NCI-H187 (cell line): ENCODE measurements around the gene STC2.
A peak's percentile ranks its signal among the peaks of the same experiment; 100 is the strongest.
"Not testable (repeated sequence)": the region's sequence is repeated elsewhere in the genome, so short reads cannot be mapped to it uniquely, and the experiment has no call there.

Experiments
- DNase-seq, 2 experiments: peaks; one replicate each; lab custom pipeline; 2025; lab: John Stamatoyannopoulos, UW

The STC2 gene, protein sequence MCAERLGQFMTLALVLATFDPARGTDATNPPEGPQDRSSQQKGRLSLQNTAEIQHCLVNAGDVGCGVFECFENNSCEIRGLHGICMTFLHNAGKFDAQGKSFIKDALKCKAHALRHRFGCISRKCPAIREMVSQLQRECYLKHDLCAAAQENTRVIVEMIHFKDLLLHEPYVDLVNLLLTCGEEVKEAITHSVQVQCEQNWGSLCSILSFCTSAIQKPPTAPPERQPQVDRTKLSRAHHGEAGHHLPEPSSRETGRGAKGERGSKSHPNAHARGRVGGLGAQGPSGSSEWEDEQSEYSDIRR

DNA sequence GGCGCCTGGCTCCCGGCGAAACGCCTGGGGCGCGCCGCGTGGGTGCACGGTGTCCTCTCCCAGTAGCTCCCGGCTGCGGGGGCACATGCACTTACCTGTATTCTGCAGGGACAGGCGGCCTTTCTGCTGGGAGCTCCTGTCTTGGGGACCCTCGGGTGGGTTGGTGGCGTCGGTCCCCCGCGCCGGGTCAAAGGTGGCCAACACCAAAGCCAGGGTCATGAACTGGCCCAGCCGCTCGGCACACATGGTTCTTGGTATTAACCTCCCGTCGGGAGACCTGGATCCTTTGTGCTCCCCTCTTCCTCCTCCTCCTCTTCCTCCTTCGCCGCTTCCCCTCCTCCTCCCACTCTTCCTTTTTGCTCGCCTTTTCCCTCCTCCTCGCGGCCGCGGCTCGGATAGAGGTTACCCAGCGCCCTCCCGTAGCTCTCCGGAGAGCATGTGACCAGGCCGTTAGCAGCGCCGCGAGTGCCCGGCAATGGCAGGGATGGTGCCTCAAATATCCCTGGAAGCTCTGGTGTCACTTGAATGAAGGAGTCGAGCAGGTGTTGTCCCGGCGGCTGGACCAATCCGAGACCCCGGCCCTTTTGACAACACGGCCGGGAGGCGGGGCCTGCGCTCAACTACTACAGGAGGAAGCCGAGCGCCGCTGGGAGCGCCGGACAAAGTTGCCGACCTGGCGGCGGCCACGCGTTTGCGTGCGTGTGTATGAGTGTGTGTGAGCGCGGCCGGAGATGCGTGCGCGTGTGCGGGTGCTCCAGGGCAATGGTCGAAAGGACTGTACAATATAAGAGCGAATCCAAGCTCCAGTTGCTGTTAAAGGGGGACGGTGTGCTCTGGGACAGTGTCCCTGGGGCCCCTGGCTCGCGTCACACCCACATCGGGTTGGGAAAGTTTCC lies at the start of gene STC2:
TSS of gene STC2 (minus strand) at position 467 of the 896 bp plus-strand sequence. CDS start at position 246, 221 bp downstream.
- peak; percentile 64 to 75 for DNase-seq

DNA sequence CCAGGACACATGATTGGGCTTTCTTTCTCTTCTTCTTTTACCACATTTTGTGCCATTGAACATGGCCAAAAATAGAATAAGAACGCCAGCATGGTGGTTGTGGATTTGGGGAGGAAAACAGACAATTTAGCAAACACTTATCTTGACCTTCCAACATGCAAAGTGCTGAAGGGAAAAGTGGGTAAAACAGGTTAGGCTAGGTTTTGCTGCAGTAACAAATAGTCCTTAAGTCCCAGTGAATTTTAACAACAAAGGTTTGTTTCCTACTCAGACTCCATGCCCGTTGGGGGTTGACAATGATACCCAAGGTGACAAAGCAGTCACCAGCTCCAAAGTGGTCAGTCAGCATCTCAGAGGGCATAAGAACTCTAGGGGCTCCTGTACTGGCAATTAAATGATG lies 43.2 kb upstream of the STC2 start:
- no peak for DNase-seq

DNA sequence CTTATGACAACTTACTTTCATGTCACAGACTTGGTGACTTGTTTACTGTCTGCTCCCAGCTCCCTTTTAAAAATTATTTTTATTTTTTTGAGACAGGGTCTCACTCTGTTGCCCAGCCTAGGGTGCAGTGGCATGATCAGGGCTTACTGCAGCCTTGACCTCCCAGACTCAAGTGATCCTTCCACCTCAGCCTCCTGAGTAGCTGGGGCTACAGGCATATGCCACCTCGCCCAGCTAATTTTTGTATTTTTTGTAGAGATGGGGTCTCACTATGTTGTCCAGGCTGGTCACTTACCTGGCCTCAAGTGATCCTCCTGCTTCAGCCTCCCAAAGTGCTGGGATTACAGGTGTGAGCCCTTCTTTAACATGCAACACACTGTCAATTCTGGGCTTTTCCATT lies 35.2 kb upstream of the STC2 start:
- DNase-seq: not testable (repeated sequence)

DNA sequence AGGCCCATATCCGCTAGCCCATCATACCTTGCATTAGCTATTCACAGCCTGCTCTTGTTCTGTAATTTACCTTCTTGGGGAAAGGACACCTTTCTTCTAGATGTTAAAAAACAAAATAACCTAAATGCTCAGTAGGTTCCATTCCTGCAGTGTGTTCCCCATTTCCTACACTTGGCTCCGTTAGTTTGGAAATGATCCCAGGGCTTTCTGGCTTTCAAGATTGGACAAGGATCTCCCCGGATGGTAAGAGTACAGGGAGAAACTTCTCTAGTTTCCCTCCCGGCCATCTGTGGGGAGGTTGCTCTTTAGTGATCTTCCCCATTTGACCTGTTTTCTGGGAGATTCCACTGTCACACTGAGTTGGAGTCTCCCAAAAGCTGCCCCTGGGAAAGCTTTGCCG lies 27.3 kb upstream of the STC2 start:
- no peak for DNase-seq

DNA sequence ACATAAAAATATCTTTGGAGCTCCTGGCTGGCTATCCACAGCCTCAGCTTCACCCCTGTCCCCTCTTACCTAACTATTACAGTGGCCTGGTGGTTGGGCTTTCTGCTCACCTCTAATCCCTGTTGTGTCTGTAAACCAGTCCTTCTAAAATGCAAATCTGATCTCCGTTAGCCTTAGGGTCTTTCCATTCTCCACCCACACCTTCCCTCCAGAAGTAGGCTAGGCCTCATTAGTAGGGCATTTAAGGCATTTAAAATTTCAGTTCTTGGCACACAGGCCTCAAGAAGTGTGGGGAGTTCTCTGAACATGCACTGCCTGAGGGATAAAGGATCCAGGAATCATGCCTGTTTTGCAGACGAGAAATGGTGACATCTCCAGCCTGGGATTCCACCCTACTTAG lies 26.4 kb upstream of the STC2 start:
- no peak for DNase-seq

DNA sequence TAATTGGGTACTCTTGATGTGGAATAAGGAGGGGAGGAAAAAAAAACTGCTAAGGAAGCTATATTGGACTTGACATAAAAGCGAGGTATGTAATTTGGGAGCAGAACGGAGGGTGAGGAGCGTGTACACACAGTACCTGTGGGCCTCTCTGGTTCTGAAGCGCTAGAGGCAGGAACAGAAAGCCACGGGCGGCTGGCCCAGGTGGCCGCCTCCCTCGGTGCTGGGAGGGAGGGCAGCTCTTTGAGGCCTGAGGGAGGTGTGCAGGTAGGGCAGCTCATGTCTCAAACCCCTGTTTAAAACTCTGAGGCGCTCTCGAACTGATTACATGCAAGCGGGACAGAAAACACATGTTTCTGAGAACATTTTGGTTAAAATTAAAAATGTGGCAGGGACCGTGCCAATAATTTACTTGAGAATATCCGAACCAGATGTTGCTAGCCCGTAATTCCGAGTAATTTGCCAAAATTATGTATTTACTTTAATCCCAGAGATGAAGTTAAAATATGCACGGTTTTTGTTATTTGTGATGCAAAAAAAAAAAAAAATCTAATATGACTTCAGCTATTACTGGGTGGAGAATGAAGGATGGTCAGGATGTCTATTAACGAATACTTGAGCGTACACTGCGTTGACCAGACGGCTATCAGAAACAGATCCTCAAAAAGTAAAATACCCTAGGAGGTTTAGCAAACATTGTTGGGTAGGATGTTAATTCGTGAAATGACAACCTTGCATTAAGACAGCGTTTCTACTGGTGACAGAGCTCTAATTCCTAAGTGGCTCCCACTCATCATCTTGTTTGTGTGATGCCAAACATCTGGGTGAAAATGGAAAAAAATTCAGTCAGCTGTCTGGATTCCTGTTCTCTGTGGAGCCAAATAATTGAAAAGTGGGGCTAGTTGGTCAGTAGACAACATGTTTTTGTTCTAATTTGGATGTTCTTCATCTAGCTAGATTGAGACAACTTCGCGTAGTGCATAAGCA lies 24.4 kb upstream of the STC2 start:
- no peak for DNase-seq

DNA sequence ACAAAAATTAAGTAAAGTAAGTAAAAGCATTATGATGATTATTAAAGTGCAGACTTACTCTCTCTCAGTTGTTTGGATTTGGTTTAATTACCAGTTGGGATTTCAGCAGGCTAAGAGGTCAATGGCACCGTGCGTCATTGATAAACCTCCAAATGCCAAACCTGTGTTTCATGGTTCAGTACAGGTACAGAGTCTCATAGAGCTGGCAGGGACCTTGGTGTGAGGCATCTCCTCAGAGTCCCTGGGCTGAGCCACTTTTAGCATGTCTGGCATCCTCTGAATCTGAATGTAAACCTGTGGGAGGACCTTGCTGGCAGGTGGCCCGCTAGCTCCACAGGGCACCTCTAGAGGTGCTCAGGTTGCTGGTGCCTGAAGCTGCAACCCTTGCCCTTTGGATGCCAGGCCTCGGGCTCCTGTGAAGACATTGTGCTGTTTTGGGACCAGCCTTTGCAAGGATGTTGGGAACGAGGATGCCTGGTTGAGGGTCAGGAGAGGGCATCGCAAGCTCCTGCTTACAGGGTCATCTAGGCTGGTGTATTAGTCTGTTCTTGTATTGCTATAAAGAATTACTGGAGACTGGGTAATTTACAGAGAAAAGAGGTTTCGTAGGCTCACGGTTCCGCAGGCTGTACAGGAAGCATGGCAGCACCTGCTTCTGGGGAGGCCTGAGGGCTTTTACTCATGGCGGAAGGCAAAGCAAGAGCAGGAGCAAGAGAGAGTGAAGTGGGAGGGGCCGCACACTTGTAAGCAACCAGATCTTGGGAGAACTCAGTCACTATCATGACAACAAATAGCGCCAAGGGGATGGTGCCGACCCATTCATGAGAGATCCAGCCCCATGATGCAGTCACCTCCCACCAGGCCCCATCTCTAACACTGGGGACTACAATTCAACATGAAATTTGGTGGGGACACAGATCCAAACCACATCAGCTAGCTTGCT lies 14.9 kb upstream of the STC2 start:
- no peak for DNase-seq

DNA sequence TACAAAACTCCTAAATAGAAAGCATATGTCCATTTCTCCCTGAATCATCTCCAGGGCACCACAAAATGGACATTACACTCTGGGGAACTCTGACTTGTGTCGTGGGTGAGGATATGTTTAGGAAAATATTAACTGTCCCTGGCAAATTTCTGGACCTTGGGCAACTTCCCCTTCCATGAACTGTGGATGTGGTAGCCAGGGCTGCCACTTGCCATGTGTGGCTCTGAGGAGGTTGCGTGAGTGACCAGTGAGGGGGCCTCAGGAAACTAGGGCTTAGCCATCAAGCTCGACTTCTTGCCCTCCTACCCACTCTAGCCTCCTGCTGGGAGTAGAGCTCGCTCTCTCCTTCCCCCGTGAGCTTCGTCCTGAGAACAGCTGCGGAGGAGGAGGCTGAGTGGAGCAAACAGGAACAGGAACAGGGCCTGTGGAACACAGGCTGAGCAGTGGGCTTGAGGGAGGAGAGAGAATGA lies 13.8 kb upstream of the STC2 start:
- no peak for DNase-seq

DNA sequence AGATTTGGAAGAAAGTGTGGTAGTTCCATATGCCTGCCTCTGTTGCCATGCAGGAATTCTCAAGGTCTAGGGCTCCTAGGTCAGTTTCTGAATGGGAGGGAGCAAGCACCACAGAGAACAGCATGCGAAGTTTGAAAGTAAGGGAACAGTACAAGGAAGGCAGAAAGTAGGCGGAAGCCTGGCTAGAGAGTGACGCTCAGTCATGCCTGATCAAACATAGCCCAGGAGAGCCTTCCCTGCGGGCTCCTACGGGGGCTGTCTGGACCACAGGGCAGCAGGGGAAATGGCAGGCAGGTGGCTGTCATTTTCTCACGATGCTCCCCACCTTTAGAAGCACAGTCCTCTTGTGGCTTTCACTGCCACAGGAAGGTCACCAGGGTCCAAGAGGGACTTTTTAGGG lies 12.8 kb upstream of the STC2 start:
- DNase-seq: no peak

DNA sequence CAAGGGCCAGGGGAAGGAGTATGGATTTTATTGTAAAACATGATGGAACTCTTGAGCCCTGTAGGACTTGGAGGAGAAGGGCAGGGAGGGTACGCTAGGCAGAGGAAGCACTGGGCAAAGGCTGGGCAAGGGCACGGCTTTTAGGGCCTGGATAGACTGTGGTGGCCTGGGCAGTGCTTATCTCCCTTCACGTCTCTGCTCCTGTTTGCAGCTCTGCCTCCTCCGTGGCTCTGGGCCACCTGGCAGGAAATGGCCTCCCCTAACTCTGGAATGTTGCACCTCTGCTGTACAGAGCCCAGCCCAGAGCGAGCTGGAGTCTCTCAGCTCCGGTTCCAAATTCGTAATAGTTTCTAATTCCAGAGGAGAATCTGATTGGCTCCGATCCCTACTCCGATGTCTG lies 12.2 kb upstream of the STC2 start:
- DNase-seq: no peak

DNA sequence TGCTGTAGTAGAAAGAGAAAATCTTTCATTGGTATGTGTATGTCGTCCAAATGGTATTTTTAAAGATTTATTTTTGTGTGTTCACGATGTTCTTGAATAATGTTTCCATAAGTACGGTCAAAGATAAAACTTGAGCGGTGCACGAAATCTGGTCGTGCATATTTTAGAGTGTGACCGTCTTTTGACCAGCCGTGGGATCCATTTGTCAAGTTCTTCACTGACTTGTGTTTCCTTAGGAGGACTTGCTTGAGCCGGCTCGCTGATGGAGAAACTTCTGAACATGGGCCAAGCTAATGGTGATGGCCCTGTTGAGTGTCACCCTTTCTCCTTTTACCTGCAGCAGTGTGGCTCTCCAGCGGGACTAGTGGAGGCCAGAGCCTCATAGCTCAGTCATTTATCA lies 11.1 kb upstream of the STC2 start:
- DNase-seq: no peak

DNA sequence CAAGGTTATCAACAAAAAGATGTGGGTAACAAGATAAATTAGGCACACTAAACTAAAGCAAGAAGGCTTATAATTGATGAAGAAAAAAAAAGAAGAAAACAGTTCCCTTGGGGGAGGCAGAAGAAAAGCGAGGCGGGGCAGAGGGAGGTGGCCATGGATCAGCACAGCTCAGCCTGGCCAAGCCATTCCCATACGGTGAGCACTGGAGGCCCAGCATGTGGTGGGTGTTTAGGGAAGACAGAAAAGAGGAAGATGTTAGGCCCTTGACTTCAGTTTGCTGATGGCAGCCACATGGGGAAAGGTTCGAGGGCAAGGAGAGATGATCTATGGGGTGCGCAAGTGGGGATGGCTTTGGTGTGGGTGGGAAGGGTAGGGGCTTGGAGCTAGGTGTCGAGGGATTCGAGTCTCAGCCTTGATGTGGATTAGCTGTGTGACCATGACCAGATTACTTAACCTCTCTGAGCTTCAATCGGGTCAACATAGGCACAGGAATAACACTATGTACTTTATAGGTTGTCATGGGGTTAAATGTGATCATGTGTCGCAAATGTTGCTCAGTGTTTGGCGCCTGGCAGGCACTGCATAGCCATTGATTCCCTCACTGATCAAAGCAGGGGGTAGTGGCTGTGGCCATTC lies 10.3 kb upstream of the STC2 start:
- DNase-seq: no peak

DNA sequence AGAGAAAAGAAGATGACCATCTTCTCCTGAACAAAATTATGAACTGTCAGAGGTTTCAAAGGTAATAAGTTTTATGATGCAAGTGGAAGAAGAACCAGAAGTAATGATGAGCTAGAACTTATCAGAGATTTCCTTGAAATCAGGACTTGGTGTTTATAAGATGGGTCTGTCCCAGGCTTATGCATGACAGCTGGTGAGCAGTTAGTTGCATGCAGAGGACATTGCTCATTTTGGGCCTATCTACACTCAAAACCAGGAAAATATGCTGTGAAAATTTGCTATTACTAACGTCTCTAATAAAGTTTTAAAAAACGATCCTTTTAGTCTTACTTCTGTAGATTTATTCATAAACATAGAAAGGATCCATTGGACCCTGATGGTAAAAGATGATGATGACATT lies 6.6 kb upstream of the STC2 start:
- no peak for DNase-seq

DNA sequence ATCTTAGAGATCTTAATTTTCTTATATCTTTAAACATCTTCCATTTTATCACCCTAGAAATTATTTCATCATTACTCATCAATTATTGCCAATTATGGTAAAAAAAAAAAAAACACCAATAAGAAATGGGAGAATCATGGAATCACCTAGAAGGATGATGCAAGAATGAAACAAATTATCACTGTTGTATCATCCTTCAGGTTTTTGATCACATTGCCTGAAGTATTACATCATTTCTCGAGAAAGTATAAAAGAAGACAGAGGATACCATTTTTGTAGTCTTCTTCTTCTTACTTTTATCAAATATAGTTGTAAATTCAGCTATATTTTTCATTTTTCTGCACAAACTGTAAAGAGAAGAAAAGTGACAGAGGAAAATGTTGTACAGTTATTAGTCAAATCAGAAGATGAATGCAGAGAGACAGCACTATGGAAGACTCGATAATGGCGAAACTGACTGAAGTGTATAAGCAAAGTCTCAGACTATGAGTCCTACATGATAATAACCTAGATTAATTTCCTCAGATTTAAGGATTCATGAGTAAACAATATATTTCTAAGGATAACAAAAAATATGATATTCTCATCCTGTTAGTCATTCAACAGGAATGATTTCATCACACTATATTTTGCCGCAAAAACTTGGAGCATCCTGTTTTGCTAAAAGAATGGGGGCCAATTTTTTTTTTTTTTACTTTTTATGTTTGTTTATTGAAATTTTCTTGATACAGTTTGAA lies 5.9 kb upstream of the STC2 start:
- no peak for DNase-seq

DNA sequence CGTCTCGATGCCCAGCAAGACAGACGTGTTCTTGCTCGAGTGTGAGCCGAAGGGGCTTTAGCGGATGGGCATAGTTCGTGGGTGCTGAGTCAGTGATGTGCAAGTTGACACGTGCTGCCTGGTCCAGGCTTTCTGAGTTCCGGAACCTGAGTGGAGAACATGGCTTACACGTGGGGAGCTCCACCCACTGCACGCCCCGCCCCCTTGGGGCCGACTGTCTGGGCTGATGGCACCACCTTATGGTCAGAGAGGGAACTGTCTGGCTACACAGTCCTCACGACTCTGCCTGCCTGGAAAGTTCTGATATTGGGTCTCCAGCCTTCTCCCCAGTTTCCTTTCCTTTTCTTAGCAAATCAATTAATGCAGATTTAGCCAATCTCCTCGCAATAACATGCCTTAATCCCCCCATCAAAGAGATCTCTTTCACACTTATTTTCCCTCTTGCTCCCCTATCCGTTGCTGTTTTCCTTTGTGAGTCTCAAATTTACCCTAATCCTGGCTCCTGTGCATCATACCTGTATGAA lies 3.8 kb upstream of the STC2 start:
- peak; percentile 54 to 64 for DNase-seq

DNA sequence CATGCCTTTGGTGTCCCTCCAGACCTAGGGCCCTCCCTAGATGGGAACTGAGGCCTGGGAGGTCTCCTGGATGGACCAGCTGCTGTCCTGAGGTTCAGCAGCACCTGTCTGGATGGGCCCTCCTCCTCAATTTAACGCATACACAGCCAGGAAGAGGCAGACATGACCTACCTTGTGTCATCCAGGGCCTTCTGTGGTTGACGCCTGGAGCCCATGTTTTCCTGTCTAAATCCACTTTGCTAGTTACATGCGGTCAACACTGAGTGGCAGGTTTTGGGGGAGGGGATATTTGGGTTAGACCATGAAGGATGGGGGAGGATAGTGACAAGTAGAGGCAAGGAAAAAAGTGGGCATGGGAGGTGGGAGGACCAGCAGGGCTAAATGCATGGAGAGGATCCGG lies 3.1 kb upstream of the STC2 start:
- DNase-seq: no peak

DNA sequence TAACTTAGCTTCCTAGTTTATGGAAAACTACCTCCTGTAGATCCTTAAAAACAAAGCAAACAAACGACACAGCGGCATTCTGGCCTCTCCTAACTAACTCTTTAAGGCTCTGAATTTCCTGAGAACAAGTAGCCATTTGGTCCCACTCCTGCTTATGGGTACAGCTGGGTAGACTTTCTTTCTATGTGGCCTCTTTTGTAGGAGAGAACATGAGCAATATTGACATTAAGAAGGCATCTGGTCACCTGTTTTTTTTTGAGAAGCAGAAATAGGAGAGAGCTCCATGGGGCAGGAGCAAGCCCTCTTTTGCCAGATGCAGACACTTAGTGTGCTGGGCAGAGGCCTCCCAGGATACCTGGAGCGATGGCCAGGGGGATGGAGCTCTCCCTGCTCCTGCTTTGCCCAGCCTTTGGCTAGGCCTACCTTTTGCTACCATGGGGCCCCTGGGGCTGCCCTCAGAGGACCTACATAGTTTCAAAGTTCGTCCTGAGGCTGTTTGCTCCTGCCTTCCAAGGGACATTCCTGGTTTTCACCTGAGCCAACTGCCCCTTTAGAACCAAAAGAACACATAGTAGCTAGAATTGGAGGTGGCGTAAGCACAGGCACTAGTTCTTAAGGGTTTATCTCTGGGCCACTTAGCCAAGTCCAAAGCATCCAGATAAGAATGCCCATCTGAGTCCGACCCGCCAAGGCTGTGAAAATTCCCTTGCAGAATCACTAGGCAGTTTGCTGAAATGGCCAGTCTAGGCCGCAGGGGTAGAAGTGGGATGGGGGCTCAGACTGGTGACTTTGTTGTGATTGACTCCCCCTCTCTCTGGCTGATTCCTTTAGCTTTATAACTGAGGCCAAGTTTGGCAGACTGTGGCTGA lies 2.4 kb upstream of the STC2 start:
- DNase-seq: no peak
